Amygdala (tissue), 56 donors: ENCODE data around the gene NGFR.

Experiments
- DNase-seq, 56 donors: peaks; one replicate each; lab custom pipeline; 2025; lab: John Stamatoyannopoulos, UW

NGFR gene

GRCh38 chr17:49555495-49556222, 60.6 kb downstream of the NGFR start:
- no peak for DNase-seq

- peak in 45 of 56 donors; percentile 19 to 84 (median 48) for DNase-seq
Measured at GRCh38 chr17:49556223-49556943, 61.3 kb downstream of the NGFR start.

DNA sequence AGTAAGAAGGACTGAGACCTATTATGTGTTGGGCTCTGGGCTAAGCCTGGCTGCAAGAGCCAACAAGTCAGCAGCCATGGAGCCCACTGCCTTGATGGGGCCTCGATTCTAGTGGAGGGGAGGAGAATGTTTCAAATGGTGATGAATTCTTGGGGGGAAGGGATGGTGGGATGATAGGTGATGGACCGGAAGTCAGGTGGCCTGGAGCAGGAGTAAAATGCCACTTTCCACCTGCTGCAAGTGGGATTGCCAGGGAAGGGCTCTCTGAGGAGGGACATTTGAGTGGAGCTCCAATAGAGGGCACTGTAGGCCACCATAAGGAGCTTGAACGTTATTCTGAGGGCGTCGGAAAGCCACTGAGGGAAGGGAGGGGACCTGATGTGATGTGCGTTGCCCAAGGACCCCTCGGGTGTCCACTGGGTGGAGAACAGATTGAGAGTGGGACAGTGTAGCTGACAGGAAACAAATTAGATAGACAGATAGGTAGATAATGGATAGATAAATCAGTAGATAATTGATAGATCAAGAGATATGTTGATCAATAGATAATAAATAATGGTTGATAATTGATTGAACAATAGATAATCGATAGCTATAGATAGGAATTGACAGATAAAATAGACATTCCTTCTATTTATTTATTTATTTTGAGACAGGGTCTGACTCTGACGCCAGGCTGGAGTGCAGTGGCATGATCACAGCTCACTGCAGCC, 62.4 kb downstream of the NGFR start:
- peak in 3 of 56 donors; percentile 21 to 31 (median 21) for DNase-seq
